GM12875 (cell line): ENCODE data around the gene CH25H.

Experiments used
- H3K4me3 ChIP-seq: one replicate; pipeline ENCODE4 v1.5.1; 2011; ENCODE audit warnings: low read depth, low read length, control low read depth
- CTCF ChIP-seq: IDR thresholded peaks from 2 replicates; pipeline ENCODE4 v1.5.1; 2011; ENCODE audit warnings: low read depth, mild to moderate bottlenecking, control low read depth, inconsistent platforms, low read length, moderate library complexity, borderline replicate concordance; ENCODE audit not compliant: insufficient read depth

Gene CH25H

DNA sequence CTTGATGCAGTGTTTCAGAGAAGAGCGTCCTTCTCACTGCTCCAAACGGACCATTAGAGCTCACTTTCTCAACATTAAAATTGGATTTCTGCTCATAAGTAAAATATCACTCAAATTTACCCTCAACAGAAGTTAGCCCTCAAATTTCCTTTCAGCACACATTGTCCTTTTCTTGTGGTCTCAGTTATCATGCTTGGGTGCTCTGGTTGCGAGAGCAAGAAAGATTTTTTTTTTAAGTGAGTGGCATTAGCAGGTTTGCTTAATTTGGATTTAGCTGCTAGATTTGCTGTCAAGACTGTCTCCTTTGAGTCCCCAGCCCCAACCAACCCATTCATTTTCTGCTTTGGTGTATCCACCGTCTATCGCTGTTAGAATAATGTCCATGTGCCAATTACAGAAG lies 2.6 kb upstream of the CH25H start:
- no peak overlapping the region for H3K4me3 ChIP-seq
- TF ChIP-seq CTCF: no peak

GRCh38 chr10:89207801-89208551 lies 859 bp upstream of the CH25H start:
- TF ChIP-seq CTCF: no peak
- H3K4me3 ChIP-seq: peak overlapping the region; percentile 34

- H3K4me3 ChIP-seq: peak overlapping the region; percentile 34
- TF ChIP-seq CTCF: no peak
These were observed 526 bp downstream of the CH25H start for GRCh38 chr10:89206402-89207180.

DNA sequence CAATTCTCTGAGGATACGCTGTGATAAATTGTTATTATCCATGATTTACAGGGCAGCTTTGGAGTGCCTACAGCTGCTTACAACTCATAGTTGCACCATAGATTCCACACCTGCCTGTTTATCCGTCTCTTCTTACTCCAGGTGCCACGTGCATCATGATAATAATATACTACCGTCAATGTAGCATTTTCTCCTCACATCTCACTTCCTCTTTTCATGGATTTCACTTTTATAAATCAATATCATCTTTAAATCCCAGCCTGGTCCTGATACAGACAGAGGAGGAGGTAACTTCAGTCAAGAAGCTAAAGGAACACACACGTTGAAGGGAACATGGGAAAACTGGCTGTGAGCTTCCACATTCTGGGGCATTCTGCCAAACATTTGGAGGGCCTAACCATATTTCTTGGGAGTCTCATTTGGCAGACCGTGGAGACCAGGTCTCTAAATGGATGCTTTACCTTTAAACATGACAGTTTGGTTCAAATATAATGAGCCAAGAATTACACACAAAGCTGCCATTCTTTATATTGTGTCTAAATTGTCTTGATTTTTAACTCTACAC lies 2.4 kb downstream of the CH25H start:
- no peak overlapping the region for H3K4me3 ChIP-seq
- TF ChIP-seq CTCF: no peak

DNA sequence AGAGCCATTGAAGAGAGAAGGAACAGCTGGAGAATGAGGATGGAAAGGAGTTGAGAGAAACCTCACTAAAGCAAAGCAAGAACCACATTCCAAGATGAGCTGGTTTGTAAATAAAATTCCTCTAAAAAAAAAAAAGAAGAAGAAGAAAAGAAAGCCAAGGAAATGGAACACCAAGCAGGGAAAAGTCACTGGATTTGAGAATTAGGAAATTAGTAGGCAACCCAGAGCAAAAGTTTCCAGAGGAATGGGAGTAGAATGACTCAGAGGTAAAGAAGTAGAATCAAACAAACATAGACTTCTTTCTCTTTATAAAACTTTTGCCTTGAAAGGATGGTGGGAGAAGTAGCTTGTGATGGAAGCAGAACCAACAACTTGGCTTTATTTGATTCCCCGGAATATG lies 3.9 kb downstream of the CH25H start:
- no peak overlapping the region for H3K4me3 ChIP-seq
- no peak for TF ChIP-seq CTCF

GRCh38 chr10:89202033-89202425 lies 5.1 kb downstream of the CH25H start:
- no peak for TF ChIP-seq CTCF
- no peak overlapping the region for H3K4me3 ChIP-seq
